Measurements from ENCODE around the gene WDPCP. TPM values are rescaled to one million over a fixed set of nuclear protein-coding genes. Genes with fewer than 3 reads are reported as not detected.
"Not testable (repeated sequence)": the region's sequence is repeated elsewhere in the genome, so short reads cannot be mapped to it uniquely, and the experiment has no call there.

The WDPCP gene
- total RNA-seq, 2 experiments from 2014 or later = 4.4 to 5.0 TPM

DNA sequence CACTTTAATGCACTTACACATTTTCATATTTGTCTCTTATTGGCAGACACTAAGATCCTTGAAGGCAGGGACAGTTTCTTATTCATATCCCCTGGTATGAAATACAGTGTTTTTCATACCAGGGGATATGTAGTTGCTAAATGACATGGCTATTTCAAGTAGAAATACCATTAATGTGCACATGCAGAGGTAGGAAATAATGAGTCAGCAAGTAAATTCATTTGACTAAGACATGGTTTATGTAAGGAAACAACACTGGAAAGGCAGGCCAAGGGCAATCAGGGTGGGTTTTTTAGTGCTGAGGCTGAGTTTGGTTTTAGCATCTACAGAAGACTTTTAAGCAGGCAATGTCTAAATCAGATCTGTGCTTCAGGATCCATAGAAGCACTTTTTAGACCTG lies 155.9 kb downstream of the WDPCP start:
- H3K27me3 Mint-ChIP-seq = no peaks in the 10 kb centered on the region
- POLR2A ChIA-PET = no interaction called here
- DNase-seq = no peak
- H3K4me3 Mint-ChIP-seq = no peak overlapping the region
- no peak overlapping the region for H3K27ac Mint-ChIP-seq
- peaks cover 11% of the 10 kb centered on the region for H3K36me3 Mint-ChIP-seq
- no peaks in the 10 kb centered on the region for H3K4me1 Mint-ChIP-seq (ENCODE audit: low read depth)
- peaks cover 4% of the 10 kb centered on the region for H3K9me3 Mint-ChIP-seq
- CTCF ChIA-PET = no interaction called here
- intact Hi-C loops (cut with micrococcal nuclease) = no loop called here

DNA sequence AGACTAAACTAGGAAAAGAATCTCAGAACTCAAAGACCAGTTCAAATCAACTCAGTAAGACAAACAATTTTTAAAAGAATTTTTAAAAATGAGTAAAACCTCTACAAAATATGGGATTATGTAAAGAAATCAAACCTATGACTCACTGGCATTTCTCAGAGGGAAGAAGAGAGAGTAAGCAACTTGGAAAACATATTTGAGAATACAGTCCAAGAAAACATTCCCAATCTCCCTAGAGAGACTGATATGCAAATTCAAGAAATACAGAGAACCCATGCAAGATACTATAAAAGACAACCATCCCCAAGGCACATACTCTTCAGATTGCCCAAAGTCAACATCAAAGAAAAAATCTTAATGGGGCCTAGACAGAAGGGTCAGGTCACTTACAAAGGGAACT lies 162.7 kb downstream of the WDPCP start:
- H3K9me3 Mint-ChIP-seq = peaks cover 4% of the 10 kb centered on the region
- H3K36me3 Mint-ChIP-seq = peaks cover 14% of the 10 kb centered on the region
- no peaks in the 10 kb centered on the region for H3K27me3 Mint-ChIP-seq
- no peak for DNase-seq
- H3K4me3 Mint-ChIP-seq = no peak overlapping the region
- intact Hi-C loops (cut with micrococcal nuclease) = loop anchor here (2.0 to 5.0 kb wide), 3 partner anchors 368 to 969 kb away; no protein-coding TSS in a partner anchor
- H3K4me1 Mint-ChIP-seq (ENCODE audit: low read depth) = no peaks in the 10 kb centered on the region
- CTCF ChIA-PET = interaction anchor here (0.9 to 2.8 kb wide), 9 partner anchors 8 to 968 kb away, joined by 3 to 19 read pairs (median 10); no protein-coding TSS in a partner anchor
- H3K27ac Mint-ChIP-seq = no peak overlapping the region
- POLR2A ChIA-PET = no interaction called here

DNA sequence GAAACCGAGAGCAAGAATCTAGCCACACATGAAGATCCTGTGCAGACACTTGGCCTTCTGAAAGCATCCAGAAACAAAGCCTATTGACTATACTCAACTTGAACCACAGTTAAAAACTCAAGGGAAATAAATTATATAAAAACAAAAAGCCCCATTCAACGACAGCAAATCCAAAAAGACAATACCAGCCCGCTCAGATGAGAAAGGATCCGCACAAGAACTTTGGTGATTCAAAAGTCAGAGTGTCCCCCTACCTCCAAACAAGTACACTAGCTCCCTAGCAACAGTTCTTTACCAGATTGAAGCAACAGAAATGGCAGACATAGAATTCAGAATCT lies 163.2 kb downstream of the WDPCP start:
- Mint-ChIP-seq H3K27ac (no peak overlapping the region), H3K4me3 (no peak overlapping the region), H3K27me3 (no peaks in the 10 kb centered on the region), H3K9me3 (peaks cover 4% of the 10 kb centered on the region), H3K4me1 (ENCODE audit: low read depth) (no peaks in the 10 kb centered on the region), H3K36me3 (peaks cover 14% of the 10 kb centered on the region)
- intact Hi-C loops (cut with micrococcal nuclease) = loop anchor here (2.0 to 5.0 kb wide), 3 partner anchors 368 to 968 kb away; no protein-coding TSS in a partner anchor
- POLR2A ChIA-PET = no interaction called here
- CTCF ChIA-PET = interaction anchor here (0.6 to 2.8 kb wide), 14 partner anchors 9 to 968 kb away, joined by 3 to 19 read pairs (median 4); partner anchors contain the start of genes MDH1 and WDPCP
- DNase-seq = no peak

DNA sequence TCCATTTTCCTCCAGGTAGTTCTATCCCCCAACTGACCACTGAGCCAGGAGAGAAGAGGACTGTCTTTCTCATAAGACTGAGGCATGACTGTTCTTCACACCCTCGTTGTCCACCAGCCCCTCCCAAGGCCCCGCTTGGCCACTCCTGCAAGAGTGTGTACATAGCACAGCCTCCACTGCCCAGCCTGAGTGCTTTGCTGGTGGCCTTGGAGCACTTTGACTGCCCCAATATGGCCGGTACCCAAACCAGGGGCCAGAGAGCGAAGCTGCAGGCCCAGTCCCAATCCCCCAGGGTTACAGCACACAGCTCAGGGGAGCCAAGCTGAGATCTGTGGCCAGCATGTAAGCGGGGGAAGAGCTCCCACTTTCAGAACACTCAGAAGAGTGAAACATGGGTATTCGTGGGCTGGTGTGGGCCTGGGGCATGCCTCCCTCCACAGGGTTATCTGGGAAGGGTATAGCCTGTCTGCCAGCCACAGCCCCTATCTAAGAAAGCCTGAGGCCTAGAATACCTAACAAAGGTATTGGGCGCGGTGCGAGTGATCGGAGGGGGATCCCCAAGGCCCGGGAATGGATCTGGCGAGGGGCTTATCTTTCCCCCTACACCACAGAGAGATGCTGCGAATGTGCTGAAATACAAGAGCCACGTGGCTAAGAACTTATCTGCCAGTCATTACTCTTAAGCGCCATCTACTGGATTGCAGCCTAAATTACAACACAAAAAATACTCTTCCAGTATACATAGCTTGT lies 163.8 kb downstream of the WDPCP start:
- Mint-ChIP-seq H3K27me3 (no peaks in the 10 kb centered on the region), H3K4me3 (no peak overlapping the region), H3K36me3 (peaks cover 14% of the 10 kb centered on the region), H3K9me3 (peaks cover 4% of the 10 kb centered on the region), H3K4me1 (ENCODE audit: low read depth) (no peaks in the 10 kb centered on the region), H3K27ac (no peak overlapping the region)
- intact Hi-C loops (cut with micrococcal nuclease) = loop anchor here (2.0 to 5.0 kb wide), 3 partner anchors 367 to 968 kb away; no protein-coding TSS in a partner anchor
- ChIA-PET POLR2A (no interaction called here), CTCF (interaction anchor here (0.6 to 2.8 kb wide), 14 partner anchors 9 to 967 kb away, joined by 3 to 19 read pairs (median 4); partner anchors contain the start of genes MDH1 and WDPCP)
- DNase-seq = no peak

DNA sequence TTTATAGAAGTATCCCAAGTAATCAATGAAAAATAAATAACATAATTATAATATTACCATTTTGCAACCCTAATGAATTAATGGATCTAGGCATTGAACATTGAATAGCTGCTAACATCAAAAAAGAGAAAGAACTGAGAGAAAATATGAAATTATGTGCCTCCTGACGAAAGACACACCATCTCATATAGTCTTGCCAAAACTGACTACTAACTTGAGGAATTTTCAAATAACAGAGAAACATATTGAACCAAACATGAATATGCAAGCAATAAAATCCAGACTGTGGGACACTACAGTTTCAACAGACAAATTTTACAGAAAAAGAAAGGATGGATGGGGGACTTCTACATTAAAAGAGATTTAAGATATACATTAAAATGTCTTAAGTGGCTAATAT lies 165.7 kb downstream of the WDPCP start:
- no peak overlapping the region for H3K4me3 Mint-ChIP-seq
- H3K27me3 Mint-ChIP-seq = no peaks in the 10 kb centered on the region
- H3K4me1 Mint-ChIP-seq (ENCODE audit: low read depth) = no peaks in the 10 kb centered on the region
- intact Hi-C loops (cut with micrococcal nuclease) = no loop called here
- H3K27ac Mint-ChIP-seq = no peak overlapping the region
- ChIA-PET POLR2A (no interaction called here), CTCF (interaction anchor here (0.9 kb wide), 1 partner anchor 966 kb away, joined by 4 read pairs; no protein-coding TSS in a partner anchor)
- H3K36me3 Mint-ChIP-seq = peaks cover 5% of the 10 kb centered on the region
- no peaks in the 10 kb centered on the region for H3K9me3 Mint-ChIP-seq
- no peak for DNase-seq

DNA sequence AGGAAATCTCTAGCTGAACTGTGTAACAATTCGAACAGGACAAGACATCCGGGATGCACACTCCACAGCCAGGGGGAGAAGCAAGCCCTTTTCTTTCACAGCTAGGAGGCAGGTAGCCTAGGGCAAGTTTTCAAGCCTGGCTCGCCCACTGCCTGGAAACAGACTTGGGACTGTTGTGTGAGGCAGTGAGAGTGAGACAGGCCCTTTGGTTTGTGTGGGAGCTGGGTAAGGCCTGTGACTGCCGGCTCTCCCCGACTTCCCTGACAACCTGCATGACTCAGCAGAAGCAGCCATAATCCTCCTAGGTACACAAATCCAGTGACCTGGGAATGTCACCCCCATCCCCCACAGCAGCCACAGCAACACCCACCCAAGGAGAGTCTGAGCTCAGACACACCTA lies 179.7 kb downstream of the WDPCP start:
- no peak for DNase-seq
- Mint-ChIP-seq H3K9me3 (no peaks in the 10 kb centered on the region), H3K4me3 (no peak overlapping the region), H3K36me3 (peaks cover 6% of the 10 kb centered on the region), H3K27me3 (no peaks in the 10 kb centered on the region), H3K27ac (no peak overlapping the region), H3K4me1 (ENCODE audit: low read depth) (no peaks in the 10 kb centered on the region)
- ChIA-PET POLR2A (no interaction called here), CTCF (no interaction called here)
- intact Hi-C loops (cut with micrococcal nuclease) = no loop called here

DNA sequence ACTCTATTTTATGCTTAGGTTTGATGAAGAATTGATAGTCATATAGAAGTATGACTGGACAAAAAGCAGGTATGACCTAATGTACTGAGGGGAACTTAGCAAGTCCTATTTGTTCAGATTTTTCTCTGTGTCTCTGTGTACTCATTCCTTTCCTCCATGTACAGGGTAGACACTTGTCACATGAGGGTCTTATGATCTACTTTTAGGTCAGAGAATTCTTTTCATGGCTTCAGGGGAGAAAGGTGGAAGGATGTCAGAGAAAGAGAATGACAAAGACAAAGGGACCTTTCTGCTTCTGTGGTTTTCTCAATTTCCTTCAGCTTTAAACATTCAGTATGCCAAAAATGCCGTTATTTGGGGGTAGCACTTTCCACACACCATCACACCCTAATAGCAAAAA lies 181.6 kb downstream of the WDPCP start:
- ChIA-PET POLR2A (no interaction called here), CTCF (no interaction called here)
- intact Hi-C loops (cut with micrococcal nuclease) = no loop called here
- no peak for DNase-seq
- Mint-ChIP-seq H3K9me3 (peaks cover 8% of the 10 kb centered on the region), H3K27ac (no peak overlapping the region), H3K36me3 (peaks cover 17% of the 10 kb centered on the region), H3K4me3 (no peak overlapping the region), H3K27me3 (no peaks in the 10 kb centered on the region), H3K4me1 (ENCODE audit: low read depth) (no peaks in the 10 kb centered on the region)

DNA sequence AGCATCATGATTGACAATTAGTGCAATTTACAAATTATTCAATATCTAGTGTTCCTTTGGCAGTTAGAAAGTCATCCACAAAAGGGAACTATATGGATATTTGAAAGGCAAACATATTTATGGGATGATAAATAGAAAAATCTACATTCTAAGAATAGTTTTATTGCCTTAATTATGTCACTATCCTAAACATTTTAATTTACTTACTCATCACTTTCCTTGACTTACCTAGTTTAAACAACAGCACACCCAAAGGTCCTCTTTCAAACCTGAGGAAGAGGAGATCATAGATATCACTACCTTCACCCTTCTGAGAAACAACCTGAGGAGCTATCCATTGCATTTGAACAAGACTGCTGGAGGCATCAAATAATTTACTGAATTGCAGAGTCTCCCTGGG lies 184.5 kb downstream of the WDPCP start:
- H3K27ac Mint-ChIP-seq = no peak overlapping the region
- no peaks in the 10 kb centered on the region for H3K4me1 Mint-ChIP-seq (ENCODE audit: low read depth)
- H3K36me3 Mint-ChIP-seq = peaks cover 19% of the 10 kb centered on the region
- POLR2A ChIA-PET = no interaction called here
- no peak overlapping the region for H3K4me3 Mint-ChIP-seq
- H3K9me3 Mint-ChIP-seq = peaks cover 8% of the 10 kb centered on the region
- intact Hi-C loops (cut with micrococcal nuclease) = no loop called here
- CTCF ChIA-PET = interaction anchor here (0.6 kb wide), 1 partner anchor 91 kb away, joined by 3 read pairs; no protein-coding TSS in a partner anchor
- no peak for DNase-seq
- no peaks in the 10 kb centered on the region for H3K27me3 Mint-ChIP-seq

DNA sequence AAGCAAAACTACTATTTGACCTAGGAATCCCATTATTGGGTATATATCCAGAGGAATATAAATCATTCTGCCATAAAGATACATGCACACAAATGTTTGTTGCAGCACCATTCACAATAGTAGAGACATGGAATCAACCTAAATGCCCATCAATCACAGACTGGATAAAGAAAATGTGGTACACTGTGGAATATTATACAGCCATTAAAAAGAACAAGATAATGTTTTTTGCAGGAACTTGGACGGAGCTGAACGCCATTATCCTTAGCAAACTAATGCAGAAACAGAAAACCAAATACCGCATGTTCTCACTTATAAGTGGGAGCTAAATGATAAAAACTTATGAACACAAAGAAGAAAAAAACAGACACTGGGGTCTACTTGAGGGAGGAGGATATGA lies 185.4 kb downstream of the WDPCP start:
- H3K9me3 Mint-ChIP-seq; POLR2A ChIA-PET; H3K4me1 Mint-ChIP-seq (ENCODE audit: low read depth); H3K27ac Mint-ChIP-seq; DNase-seq; CTCF ChIA-PET; H3K27me3 Mint-ChIP-seq; H3K4me3 Mint-ChIP-seq; intact Hi-C loops (cut with micrococcal nuclease): not testable (repeated sequence)
- peaks cover 19% of the 10 kb centered on the region for H3K36me3 Mint-ChIP-seq

DNA sequence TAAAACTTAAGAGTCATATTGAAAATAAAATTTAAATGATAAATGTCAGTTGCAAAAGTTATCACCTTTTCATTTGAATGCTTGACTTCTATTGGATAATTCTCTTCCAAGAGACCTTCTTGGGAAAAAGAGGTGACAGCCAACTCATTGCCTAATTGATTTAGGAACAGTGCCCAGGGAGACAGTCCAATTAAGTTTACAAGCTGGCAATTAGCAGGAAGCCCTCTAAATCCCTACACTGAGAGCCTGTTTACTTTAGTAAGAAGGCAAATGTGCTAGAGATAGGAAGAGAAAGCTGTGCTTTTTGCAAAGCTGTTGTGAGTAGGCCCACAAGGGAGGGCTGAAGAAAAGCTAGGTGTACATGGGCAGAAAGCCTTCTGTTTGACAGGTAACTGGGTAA lies 189.1 kb downstream of the WDPCP start:
- Mint-ChIP-seq H3K4me1 (ENCODE audit: low read depth) (no peaks in the 10 kb centered on the region), H3K27me3 (no peaks in the 10 kb centered on the region), H3K36me3 (peaks cover 27% of the 10 kb centered on the region), H3K4me3 (no peak overlapping the region), H3K27ac (no peak overlapping the region), H3K9me3 (peaks cover 14% of the 10 kb centered on the region)
- DNase-seq = no peak
- ChIA-PET POLR2A (no interaction called here), CTCF (no interaction called here)
- intact Hi-C loops (cut with micrococcal nuclease) = no loop called here

DNA sequence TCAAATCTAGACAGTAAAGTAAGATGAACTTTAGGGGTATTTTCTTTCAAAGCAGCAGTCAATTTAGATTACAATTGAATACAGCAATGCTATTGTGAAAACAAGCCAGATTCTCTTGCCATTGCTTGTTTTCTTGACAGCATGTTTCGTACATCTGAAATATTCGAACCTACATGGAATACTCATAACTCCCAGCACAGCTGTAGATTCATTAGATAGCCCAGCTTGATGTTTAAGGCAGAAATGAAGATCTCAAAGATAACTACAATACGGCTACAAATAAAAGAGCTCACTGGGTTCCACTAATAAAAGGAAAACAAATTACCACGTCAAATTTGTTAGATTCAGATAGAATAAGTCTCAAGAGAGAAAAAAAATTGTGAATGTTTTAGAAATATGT lies 208.8 kb downstream of the WDPCP start:
- CTCF ChIA-PET = no interaction called here
- intact Hi-C loops (cut with micrococcal nuclease) = no loop called here
- POLR2A ChIA-PET = no interaction called here
- no peak overlapping the region for H3K27ac Mint-ChIP-seq
- H3K36me3 Mint-ChIP-seq = peaks cover 9% of the 10 kb centered on the region
- DNase-seq = no peak
- no peak overlapping the region for H3K4me3 Mint-ChIP-seq
- H3K27me3 Mint-ChIP-seq = no peaks in the 10 kb centered on the region
- no peaks in the 10 kb centered on the region for H3K4me1 Mint-ChIP-seq (ENCODE audit: low read depth)
- H3K9me3 Mint-ChIP-seq = no peaks in the 10 kb centered on the region

DNA sequence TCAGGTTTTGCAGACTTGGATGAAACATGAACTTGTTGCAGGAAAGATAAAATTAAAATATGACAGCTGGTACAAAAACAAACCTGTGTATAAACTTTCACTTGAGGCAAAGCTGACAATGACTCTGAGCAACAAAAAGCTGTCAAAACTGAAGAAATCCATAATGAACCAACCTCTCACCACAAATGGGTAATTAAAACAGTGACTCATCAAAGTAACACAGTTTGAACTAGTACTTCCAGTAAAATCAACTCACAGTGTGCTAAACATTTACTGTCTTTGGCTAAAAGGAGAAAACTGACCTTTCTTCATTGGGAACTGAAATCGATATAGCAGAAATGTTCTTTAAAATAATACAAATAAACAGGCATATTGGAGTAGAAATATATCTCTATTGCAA lies 209.7 kb downstream of the WDPCP start:
- no peak overlapping the region for H3K27ac Mint-ChIP-seq
- intact Hi-C loops (cut with micrococcal nuclease) = no loop called here
- H3K4me1 Mint-ChIP-seq (ENCODE audit: low read depth) = no peaks in the 10 kb centered on the region
- CTCF ChIA-PET = no interaction called here
- H3K36me3 Mint-ChIP-seq = peaks cover 13% of the 10 kb centered on the region
- H3K27me3 Mint-ChIP-seq = no peaks in the 10 kb centered on the region
- H3K4me3 Mint-ChIP-seq = no peak overlapping the region
- POLR2A ChIA-PET = no interaction called here
- no peak for DNase-seq
- no peaks in the 10 kb centered on the region for H3K9me3 Mint-ChIP-seq

DNA sequence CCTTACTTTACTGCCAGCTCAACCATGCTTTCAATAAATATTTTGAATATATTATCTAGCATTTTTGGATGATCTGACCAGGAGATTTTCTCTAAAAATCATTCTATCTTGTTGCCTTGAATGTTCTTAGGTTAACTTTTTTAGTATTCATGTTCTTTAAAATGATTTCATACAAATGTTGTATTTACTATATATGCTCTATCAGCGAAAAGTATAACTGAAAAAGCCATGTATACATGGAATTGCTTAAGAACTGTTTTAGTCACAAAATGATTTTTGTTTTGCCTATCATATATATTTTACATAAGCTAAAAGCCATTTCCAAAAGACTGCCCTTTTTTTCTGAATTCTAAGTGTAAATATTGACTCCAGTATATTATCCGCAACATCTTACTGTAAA lies 213.9 kb downstream of the WDPCP start:
- CTCF ChIA-PET = no interaction called here
- Mint-ChIP-seq H3K9me3 (peaks cover 11% of the 10 kb centered on the region), H3K36me3 (peaks cover 18% of the 10 kb centered on the region), H3K4me1 (ENCODE audit: low read depth) (no peaks in the 10 kb centered on the region), H3K27ac (no peak overlapping the region), H3K27me3 (no peaks in the 10 kb centered on the region), H3K4me3 (no peak overlapping the region)
- intact Hi-C loops (cut with micrococcal nuclease) = no loop called here
- no peak for DNase-seq
- POLR2A ChIA-PET = no interaction called here

Measured in activated CD4-positive, alpha-beta memory T cell treated with anti-CD3 and anti-CD28 coated beads for 36 hours (primary cell).